ENCODE data around the gene FOSB. TPM values are rescaled to one million over a fixed set of nuclear protein-coding genes. Genes with fewer than 3 reads are reported as not detected.
A peak's percentile ranks its signal among the peaks of the same experiment; 100 is the strongest.

The FOSB gene
- total and polyA plus RNA-seq, 9 of the 15 experiments (the other 6 are each of a cell fraction or from before 2014, with no cell fraction given) = 0.11 to 2.7 (median 0.73) TPM

DNA sequence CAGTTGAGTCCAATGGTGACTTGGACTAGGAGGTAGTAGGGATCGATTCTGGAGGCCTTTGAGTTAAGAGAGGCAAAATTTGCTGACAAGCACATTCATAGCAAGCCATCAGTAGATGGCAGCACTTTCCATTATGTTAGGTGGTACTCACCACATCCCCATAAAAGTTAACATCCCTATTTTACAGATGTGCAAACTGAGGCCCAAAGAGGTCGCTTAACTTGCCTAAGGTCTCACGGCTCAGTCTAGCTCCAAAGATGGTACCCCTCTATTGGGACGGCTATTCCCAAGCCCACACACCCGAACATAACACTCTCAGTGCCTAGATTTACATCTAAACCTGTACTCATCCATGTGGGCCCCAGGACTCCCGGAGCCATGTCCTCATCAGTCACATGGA lies 21.5 kb upstream of the FOSB start (continued):
- TF ChIP-seq DEAF1 (CRISPR knock-in tag; IDR thresholded peaks at IDR 0.05) (no peak), ZNF165 (CRISPR knock-in tag; IDR thresholded peaks at IDR 0.05; ENCODE audit: borderline replicate concordance) (no peak), MEIS2 (IDR thresholded peaks at IDR 0.05; ENCODE audit: partially characterized antibody) (no peak), ADNP (tag; IDR thresholded peaks at IDR 0.05) (peak; percentile 93), THRA (IDR thresholded peaks at IDR 0.05) (no peak), MAZ (CRISPR knock-in tag; conservative IDR thresholded peaks at IDR 0.05 in 1 of 2, IDR thresholded peaks at IDR 0.05 in 1 of 2) (no peak), CXXC5 (CRISPR knock-in tag; IDR thresholded peaks at IDR 0.05) (no peak), NELFE (IDR thresholded peaks at IDR 0.05; ENCODE audit: insufficient read depth, insufficient read length) (no peak), ZNF507 (tag; conservative IDR thresholded peaks at IDR 0.05) (no peak), FOXK1 (CRISPR knock-in tag; IDR thresholded peaks at IDR 0.05; ENCODE audit: borderline replicate concordance) (0 out of 2 replicates have a peak, but pooled peaks have one; percentile 62), PURB (CRISPR knock-in tag; IDR thresholded peaks at IDR 0.05; ENCODE audit: low read depth) (no peak), SRSF9 (IDR thresholded peaks at IDR 0.05; ENCODE audit: borderline replicate concordance, low read depth, low read length) (no peak), CREB1 (IDR thresholded peaks at IDR 0.05) (no peak), CREB1 (CRISPR knock-in tag; IDR thresholded peaks at IDR 0.05) (peak; percentile 37), WHSC1 (IDR thresholded peaks at IDR 0.05; ENCODE audit: low read length) (no peak), BCOR (IDR thresholded peaks at IDR 0.05) (peak; percentile 99), SRF (CRISPR knock-in tag; IDR thresholded peaks at IDR 0.05) (no peak), NFE2L1 (tag; IDR thresholded peaks at IDR 0.05; ENCODE audit: borderline replicate concordance, low read depth) (no peak), ZNF232 (CRISPR knock-in tag; IDR thresholded peaks at IDR 0.05) (no peak), HDAC3 (IDR thresholded peaks at IDR 0.05; ENCODE audit: borderline replicate concordance, partially characterized antibody) (no peak), ETS2 (tag; IDR thresholded peaks at IDR 0.05; ENCODE audit: borderline replicate concordance, poor library complexity, severe bottlenecking) (no peak), HNRNPLL (IDR thresholded peaks at IDR 0.05; ENCODE audit: low read depth, low read length, poor library complexity, severe bottlenecking) (no peak), ZNF41 (CRISPR knock-in tag; conservative IDR thresholded peaks at IDR 0.05) (no peak)
- TF ChIP-seq, protein P1, sequence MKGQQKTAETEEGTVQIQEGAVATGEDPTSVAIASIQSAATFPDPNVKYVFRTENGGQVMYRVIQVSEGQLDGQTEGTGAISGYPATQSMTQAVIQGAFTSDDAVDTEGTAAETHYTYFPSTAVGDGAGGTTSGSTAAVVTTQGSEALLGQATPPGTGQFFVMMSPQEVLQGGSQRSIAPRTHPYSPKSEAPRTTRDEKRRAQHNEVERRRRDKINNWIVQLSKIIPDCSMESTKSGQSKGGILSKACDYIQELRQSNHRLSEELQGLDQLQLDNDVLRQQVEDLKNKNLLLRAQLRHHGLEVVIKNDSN (CRISPR knock-in tag; IDR thresholded peaks at IDR 0.05) = no peak
- TF ChIP-seq, protein P2, sequence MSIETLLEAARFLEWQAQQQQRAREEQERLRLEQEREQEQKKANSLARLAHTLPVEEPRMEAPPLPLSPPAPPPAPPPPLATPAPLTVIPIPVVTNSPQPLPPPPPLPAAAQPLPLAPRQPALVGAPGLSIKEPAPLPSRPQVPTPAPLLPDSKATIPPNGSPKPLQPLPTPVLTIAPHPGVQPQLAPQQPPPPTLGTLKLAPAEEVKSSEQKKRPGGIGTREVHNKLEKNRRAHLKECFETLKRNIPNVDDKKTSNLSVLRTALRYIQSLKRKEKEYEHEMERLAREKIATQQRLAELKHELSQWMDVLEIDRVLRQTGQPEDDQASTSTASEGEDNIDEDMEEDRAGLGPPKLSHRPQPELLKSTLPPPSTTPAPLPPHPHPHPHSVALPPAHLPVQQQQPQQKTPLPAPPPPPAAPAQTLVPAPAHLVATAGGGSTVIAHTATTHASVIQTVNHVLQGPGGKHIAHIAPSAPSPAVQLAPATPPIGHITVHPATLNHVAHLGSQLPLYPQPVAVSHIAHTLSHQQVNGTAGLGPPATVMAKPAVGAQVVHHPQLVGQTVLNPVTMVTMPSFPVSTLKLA (conservative IDR thresholded peaks at IDR 0.05) = no peak
